ENCODE data around the gene C15orf62. TPM values are rescaled to one million over a fixed set of nuclear protein-coding genes. Genes with fewer than 3 reads are reported as not detected.

Gene C15orf62
- total RNA-seq = under 1 TPM; 0.24 to 0.53 (median 0.25) TPM

DNA sequence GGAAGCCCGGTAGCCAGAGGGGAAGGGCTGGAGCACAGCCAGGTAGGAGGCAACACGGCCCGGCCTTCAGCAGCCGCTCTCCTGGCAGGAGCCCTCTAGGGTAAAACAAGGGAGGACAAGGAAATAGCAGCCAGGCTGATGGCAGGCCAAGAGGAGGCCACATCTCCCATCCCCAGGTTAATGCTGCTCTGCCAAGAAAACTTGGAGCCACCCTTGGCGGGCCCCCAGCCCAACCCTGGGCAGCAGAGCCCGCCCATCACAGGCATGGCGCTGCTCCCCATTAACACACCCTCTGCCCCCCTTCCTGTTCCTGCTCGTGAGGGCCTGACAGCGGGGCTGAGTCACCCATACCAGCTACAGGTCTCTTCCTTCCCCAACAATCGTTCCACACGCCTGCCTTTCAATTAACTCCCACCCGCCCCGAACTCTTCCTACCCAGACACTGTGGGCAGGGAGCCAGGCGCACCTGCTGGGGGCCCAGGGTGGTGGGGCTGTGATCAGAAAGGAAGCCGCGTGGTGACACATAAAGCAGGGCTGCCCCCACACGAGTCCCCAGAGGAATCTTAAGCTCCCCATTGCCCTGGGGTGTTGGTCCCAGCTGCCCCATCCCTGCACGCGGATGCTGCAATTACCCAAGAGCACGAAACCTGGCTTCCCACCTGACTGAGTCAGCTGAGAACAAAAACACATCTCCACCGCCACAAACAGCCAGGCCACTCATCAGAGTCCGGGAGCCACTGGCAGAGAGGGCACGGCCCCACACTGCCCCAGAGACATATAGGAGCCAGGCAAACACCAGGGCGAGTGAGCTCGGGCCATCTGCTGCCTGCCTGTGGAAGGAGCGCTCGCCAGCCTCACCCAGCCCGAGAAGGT is at the start of gene C15orf62:
Gene C15orf62, plus strand, starts transcription at position 707 of the 873 bp plus-strand sequence. CDS start 516 bp downstream, outside the sequence.
- ATAC-seq = peak; percentile 72 to 74
- Mint-ChIP-seq H3K4me3 (peak within 1 kb of the TSS; percentile 56), H3K9me3 (no peaks in the 10 kb centered on the region), H3K4me1 (ENCODE audit: low read depth) (peaks cover 37% of the 10 kb centered on the region), H3K36me3 (ENCODE audit: insufficient read depth) (peaks cover under 1% of the 10 kb centered on the region), H3K27me3 (ENCODE audit: low read depth) (no peaks in the 10 kb centered on the region)
- peak; percentile 70 for DNase-seq

GRCh38 chr15:40721701-40722100 is 48.1 kb upstream of the C15orf62 start:
- H3K4me3 Mint-ChIP-seq = no peak overlapping the region
- H3K27me3 Mint-ChIP-seq (ENCODE audit: low read depth) = no peaks in the 10 kb centered on the region
- H3K36me3 Mint-ChIP-seq (ENCODE audit: insufficient read depth) = peaks cover 4% of the 10 kb centered on the region
- peaks cover 10% of the 10 kb centered on the region for H3K4me1 Mint-ChIP-seq (ENCODE audit: low read depth)
- H3K9me3 Mint-ChIP-seq = no peaks in the 10 kb centered on the region
- ATAC-seq (no peak), DNase-seq (no peak)

GRCh38 chr15:40722354-40722753 is 47.4 kb upstream of the C15orf62 start:
- Mint-ChIP-seq H3K4me3 (no peak overlapping the region), H3K9me3 (no peaks in the 10 kb centered on the region), H3K27me3 (ENCODE audit: low read depth) (no peaks in the 10 kb centered on the region), H3K4me1 (ENCODE audit: low read depth) (peaks cover 10% of the 10 kb centered on the region), H3K36me3 (ENCODE audit: insufficient read depth) (peaks cover 4% of the 10 kb centered on the region)
- no peak for DNase-seq
- ATAC-seq = peak; percentile 41 to 46

DNA sequence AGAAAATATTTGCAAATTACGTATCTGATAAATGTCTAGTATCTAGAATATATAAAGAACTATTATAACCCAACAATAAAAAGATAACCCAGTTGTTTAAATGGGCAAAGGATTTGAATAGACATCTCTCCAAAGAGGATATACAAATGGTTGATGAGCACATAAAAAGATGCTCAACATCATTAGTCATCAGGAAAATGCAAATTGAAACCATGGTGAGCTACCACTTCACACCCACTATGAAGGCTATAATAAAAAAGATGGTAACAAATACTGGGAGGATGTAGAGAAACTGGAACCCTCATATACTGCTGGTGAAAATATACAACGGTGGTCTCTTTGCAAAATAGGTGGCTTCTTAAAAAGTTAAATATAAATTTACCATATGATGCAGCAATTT is 46.8 kb upstream of the C15orf62 start:
- Mint-ChIP-seq H3K9me3 (no peaks in the 10 kb centered on the region), H3K36me3 (ENCODE audit: insufficient read depth) (peaks cover 4% of the 10 kb centered on the region), H3K27me3 (ENCODE audit: low read depth) (no peaks in the 10 kb centered on the region), H3K4me3 (no peak overlapping the region), H3K4me1 (ENCODE audit: low read depth) (peaks cover 10% of the 10 kb centered on the region)
- ATAC-seq (peak; percentile 53 to 65), DNase-seq (no peak)

DNA sequence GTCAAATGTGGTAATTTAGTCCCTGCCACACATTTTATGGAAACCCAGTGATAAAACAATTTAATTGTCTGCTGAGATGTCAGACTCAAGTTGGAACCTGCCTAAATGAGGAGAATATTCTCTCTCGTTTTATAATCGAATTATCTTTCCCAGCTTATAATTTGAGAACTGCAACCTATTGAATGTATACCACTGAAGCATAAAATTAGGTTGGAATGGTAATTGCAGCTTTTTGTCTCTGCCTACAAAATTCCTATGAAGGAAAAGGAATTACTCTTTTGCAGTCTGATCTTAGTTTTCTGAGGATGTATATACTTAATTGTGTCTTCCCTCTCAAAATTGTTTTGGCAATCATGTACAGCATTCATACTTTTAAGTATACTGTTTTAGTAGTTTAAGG is 45.9 kb upstream of the C15orf62 start:
- no peak for ATAC-seq
- peaks cover 10% of the 10 kb centered on the region for H3K4me1 Mint-ChIP-seq (ENCODE audit: low read depth)
- H3K27me3 Mint-ChIP-seq (ENCODE audit: low read depth) = no peaks in the 10 kb centered on the region
- no peak for DNase-seq
- H3K4me3 Mint-ChIP-seq = no peak overlapping the region
- H3K9me3 Mint-ChIP-seq = no peaks in the 10 kb centered on the region
- peaks cover 4% of the 10 kb centered on the region for H3K36me3 Mint-ChIP-seq (ENCODE audit: insufficient read depth)

DNA sequence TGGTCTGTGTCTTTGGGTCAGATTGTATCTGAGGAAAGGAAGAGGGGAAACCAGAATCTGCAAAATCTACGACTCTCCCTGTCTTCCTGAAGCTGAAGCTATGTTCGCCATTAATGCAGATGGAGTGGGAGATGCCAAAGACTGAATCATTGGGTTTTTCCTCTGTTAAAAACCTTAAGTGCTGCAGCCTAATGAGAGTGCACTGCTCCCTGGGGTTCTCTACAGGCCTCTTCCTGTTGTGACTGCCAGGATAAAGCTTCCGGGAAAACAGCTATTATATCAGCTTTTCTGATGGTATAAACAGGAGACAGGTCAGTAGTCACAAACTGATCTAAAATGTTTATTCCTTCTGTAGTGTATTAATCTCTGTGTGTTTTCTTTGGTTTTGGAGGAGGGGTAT is 38.7 kb upstream of the C15orf62 start:
- Mint-ChIP-seq H3K9me3 (no peaks in the 10 kb centered on the region), H3K4me3 (no peak overlapping the region), H3K36me3 (ENCODE audit: insufficient read depth) (peaks cover 9% of the 10 kb centered on the region), H3K27me3 (ENCODE audit: low read depth) (no peaks in the 10 kb centered on the region), H3K4me1 (ENCODE audit: low read depth) (no peaks in the 10 kb centered on the region)
- no peak for ATAC-seq
- DNase-seq = no peak

DNA sequence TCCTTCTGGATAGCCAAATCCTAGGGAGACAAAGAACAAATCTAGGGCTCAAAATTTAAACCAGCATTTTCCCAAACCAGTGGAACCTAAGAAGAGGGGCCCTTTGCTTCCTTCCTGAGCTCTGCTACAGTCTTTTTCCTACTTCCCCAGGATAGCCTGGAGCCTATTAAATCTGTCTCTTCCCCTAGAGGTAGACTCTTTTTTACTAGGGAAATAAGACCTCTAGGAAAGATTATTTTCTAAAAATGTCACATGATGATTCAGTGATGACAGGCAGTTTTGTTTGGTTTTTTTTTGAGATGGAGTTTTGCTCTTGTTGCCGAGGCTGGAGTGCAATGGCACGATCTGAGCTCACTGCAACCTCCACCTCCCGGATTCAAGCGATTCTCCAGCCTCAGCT is 33.2 kb upstream of the C15orf62 start:
- DNase-seq = no peak
- Mint-ChIP-seq H3K36me3 (ENCODE audit: insufficient read depth) (peaks cover 22% of the 10 kb centered on the region), H3K4me1 (ENCODE audit: low read depth) (no peaks in the 10 kb centered on the region), H3K27me3 (ENCODE audit: low read depth) (no peaks in the 10 kb centered on the region), H3K9me3 (no peaks in the 10 kb centered on the region), H3K4me3 (no peak overlapping the region)
- ATAC-seq = no peak

- no peak for ATAC-seq
- DNase-seq = no peak
- Mint-ChIP-seq H3K9me3 (no peaks in the 10 kb centered on the region), H3K36me3 (ENCODE audit: insufficient read depth) (peaks cover 19% of the 10 kb centered on the region), H3K4me3 (no peak overlapping the region), H3K4me1 (ENCODE audit: low read depth) (no peaks in the 10 kb centered on the region), H3K27me3 (ENCODE audit: low read depth) (no peaks in the 10 kb centered on the region)
These were observed 32.7 kb upstream of the C15orf62 start for GRCh38 chr15:40737048-40737447.

GRCh38 chr15:40739047-40739446 is 30.7 kb upstream of the C15orf62 start:
- Mint-ChIP-seq H3K4me3 (no peak overlapping the region), H3K4me1 (ENCODE audit: low read depth) (peaks cover 12% of the 10 kb centered on the region), H3K9me3 (no peaks in the 10 kb centered on the region), H3K36me3 (ENCODE audit: insufficient read depth) (peaks cover 24% of the 10 kb centered on the region), H3K27me3 (ENCODE audit: low read depth) (no peaks in the 10 kb centered on the region)
- ATAC-seq (no peak), DNase-seq (no peak)

DNA sequence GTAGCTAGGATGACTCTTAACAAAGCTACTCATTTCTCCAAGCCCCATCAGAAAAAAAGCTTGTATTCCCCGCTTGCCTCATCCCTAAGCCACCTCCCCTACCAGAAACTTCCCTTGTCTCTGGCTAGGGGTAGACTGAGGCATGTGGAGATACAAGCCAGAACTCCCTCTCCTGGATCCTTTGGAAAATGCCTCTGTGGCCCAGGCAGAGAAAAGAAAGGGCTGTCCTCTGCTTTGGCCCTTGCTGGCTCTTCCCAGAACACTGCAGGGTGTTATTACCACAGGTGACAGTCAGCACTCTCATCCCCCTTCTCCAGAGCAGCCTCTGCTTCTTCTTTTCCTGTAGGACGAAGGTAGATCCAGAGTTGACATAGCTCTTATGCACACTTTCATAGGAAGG is 29.9 kb upstream of the C15orf62 start:
- no peak overlapping the region for H3K4me3 Mint-ChIP-seq
- H3K27me3 Mint-ChIP-seq (ENCODE audit: low read depth) = no peaks in the 10 kb centered on the region
- H3K36me3 Mint-ChIP-seq (ENCODE audit: insufficient read depth) = peaks cover 24% of the 10 kb centered on the region
- H3K4me1 Mint-ChIP-seq (ENCODE audit: low read depth) = peaks cover 18% of the 10 kb centered on the region
- no peak for DNase-seq
- no peak for ATAC-seq
- H3K9me3 Mint-ChIP-seq = no peaks in the 10 kb centered on the region

- Mint-ChIP-seq H3K36me3 (ENCODE audit: insufficient read depth) (peaks cover 28% of the 10 kb centered on the region), H3K4me3 (no peak overlapping the region), H3K27me3 (ENCODE audit: low read depth) (no peaks in the 10 kb centered on the region), H3K4me1 (ENCODE audit: low read depth) (peaks cover 21% of the 10 kb centered on the region), H3K9me3 (no peaks in the 10 kb centered on the region)
- ATAC-seq = no peak
- no peak for DNase-seq
These were observed 26.3 kb upstream of the C15orf62 start for GRCh38 chr15:40743485-40743901.

GRCh38 chr15:40743921-40744814 is 25.6 kb upstream of the C15orf62 start:
- Mint-ChIP-seq H3K9me3 (no peaks in the 10 kb centered on the region), H3K36me3 (ENCODE audit: insufficient read depth) (peaks cover 28% of the 10 kb centered on the region), H3K4me3 (peak overlapping the region; percentile 60), H3K27me3 (ENCODE audit: low read depth) (no peaks in the 10 kb centered on the region), H3K4me1 (ENCODE audit: low read depth) (peaks cover 21% of the 10 kb centered on the region)
- ATAC-seq (peak; percentile 91 to 95), DNase-seq (peak; percentile 51)

GRCh38 chr15:40744815-40745152 is 25.0 kb upstream of the C15orf62 start:
- peaks cover 30% of the 10 kb centered on the region for H3K36me3 Mint-ChIP-seq (ENCODE audit: insufficient read depth)
- no peaks in the 10 kb centered on the region for H3K27me3 Mint-ChIP-seq (ENCODE audit: low read depth)
- ATAC-seq = no peak
- peaks cover 21% of the 10 kb centered on the region for H3K4me1 Mint-ChIP-seq (ENCODE audit: low read depth)
- H3K4me3 Mint-ChIP-seq = no peak overlapping the region
- DNase-seq = no peak
- no peaks in the 10 kb centered on the region for H3K9me3 Mint-ChIP-seq

DNA sequence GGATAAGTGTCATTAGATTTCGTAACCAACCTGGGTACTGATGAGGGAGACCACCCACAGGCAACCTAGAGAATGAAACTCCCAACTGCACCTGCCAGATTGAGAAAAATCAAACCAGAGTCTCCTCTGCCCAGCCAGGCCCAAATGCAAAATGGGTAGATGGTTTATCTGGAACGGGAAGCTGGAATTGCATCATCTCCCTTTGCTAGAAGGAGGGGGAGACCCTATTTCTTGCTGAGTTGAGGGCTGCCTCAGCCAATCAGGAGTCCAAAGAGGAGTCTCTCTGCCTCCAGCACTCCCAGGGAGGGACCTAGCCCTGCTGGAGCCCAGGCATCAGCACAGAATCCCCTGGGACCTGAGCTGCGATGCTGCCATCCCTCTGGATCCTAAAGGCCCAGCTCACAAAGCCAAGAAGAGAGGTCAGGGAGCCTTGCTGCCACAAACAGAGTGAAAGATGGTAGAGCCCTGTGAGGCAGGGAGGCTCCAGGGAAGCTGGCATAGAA is 22.8 kb upstream of the C15orf62 start:
- H3K4me1 Mint-ChIP-seq (ENCODE audit: low read depth) = peaks cover 26% of the 10 kb centered on the region
- peaks cover 34% of the 10 kb centered on the region for H3K36me3 Mint-ChIP-seq (ENCODE audit: insufficient read depth)
- no peaks in the 10 kb centered on the region for H3K27me3 Mint-ChIP-seq (ENCODE audit: low read depth)
- no peak for ATAC-seq
- no peak overlapping the region for H3K4me3 Mint-ChIP-seq
- no peaks in the 10 kb centered on the region for H3K9me3 Mint-ChIP-seq
- DNase-seq = no peak

Data from activated T-cell treated with anti-CD3 and anti-CD28 coated beads, Interleukin-2, amount 50 U/mL, for 4 hours (primary cell).